WTC11 (cell line): ENCODE results near the gene PITPNC1.
"Not testable (repeated sequence)": the region's sequence is repeated elsewhere in the genome, so short reads cannot be mapped to it uniquely, and the experiment has no call there.

Experiments used
- ATF1 ChIP-seq: sonication (generic); formaldehyde crosslinking; IDR thresholded peaks from 2 replicates; pipeline ENCODE4 v1.8.1; 2023; ENCODE audit warnings: mild to moderate bottlenecking, moderate library complexity, missing genetic modification reagents
- CDX4 ChIP-seq: fragments of 250-450 bp; sonication (Bioruptor Pico); IDR thresholded peaks from 2 replicates; pipeline ENCODE4 v1.9.0; 2021; ENCODE audit warnings: moderate library complexity, mild to moderate bottlenecking, inconsistent platforms, borderline replicate concordance
- CREB1 ChIP-seq: sonication (generic); formaldehyde crosslinking; IDR thresholded peaks from 2 replicates; pipeline ENCODE4 v1.8.0; 2023; ENCODE audit warnings: mild to moderate bottlenecking, missing genetic modification reagents
- CTCF ChIP-seq: fragments of 200-600 bp; IDR thresholded peaks from 2 replicates; pipeline ENCODE4 v1.8.0; 2022; ENCODE audit warnings: antibody characterized with exemption
- SOX15 ChIP-seq: fragments of 250-450 bp; sonication (Bioruptor Pico); IDR thresholded peaks from 2 replicates; pipeline ENCODE4 v1.9.0; 2021; ENCODE audit warnings: mild to moderate bottlenecking
- TCF7 ChIP-seq: sonication (generic); formaldehyde crosslinking; IDR thresholded peaks from 2 replicates; pipeline ENCODE4 v1.8.0; 2022; ENCODE audit warnings: mild to moderate bottlenecking, low read depth, missing genetic modification reagents, moderate library complexity
- ZNF121 ChIP-seq: sonication (generic); formaldehyde crosslinking; IDR thresholded peaks from 2 replicates; pipeline ENCODE4 v1.8.0; 2023; ENCODE audit warnings: missing genetic modification reagents
- ZNF232 ChIP-seq: sonication (generic); formaldehyde crosslinking; IDR thresholded peaks from 2 replicates; pipeline ENCODE4 v1.8.0; 2022; ENCODE audit warnings: mild to moderate bottlenecking, missing genetic modification reagents
- TF ChIP-seq, protein P1 (sequence below): sonication (generic); formaldehyde crosslinking; IDR thresholded peaks from 2 replicates; pipeline ENCODE4 v1.8.0; 2023; ENCODE audit warnings: missing genetic modification reagents
- TF ChIP-seq, protein P2 (sequence below): sonication (generic); formaldehyde crosslinking; conservative IDR thresholded peaks from 2 replicates; pipeline ENCODE4 v1.8.1; 2022; ENCODE audit warnings: mild to moderate bottlenecking, missing genetic modification reagents
- TF ChIP-seq, protein P3 (sequence below): sonication (generic); formaldehyde crosslinking; IDR thresholded peaks from 2 replicates; pipeline ENCODE4 v1.8.1; 2022; ENCODE audit warnings: low read depth, mild to moderate bottlenecking, moderate library complexity, missing genetic modification reagents, borderline replicate concordance

GRCh38 chr17:67727152-67728039, 350.3 kb downstream of the PITPNC1 start:
- TF ChIP-seq, protein P1, sequence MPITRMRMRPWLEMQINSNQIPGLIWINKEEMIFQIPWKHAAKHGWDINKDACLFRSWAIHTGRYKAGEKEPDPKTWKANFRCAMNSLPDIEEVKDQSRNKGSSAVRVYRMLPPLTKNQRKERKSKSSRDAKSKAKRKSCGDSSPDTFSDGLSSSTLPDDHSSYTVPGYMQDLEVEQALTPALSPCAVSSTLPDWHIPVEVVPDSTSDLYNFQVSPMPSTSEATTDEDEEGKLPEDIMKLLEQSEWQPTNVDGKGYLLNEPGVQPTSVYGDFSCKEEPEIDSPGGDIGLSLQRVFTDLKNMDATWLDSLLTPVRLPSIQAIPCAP (CRISPR knock-in tag) = not testable (repeated sequence)
- TF ChIP-seq, protein P2, sequence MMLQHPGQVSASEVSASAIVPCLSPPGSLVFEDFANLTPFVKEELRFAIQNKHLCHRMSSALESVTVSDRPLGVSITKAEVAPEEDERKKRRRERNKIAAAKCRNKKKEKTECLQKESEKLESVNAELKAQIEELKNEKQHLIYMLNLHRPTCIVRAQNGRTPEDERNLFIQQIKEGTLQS (CRISPR knock-in tag) = not testable (repeated sequence)
- not testable (repeated sequence) for TF ChIP-seq ZNF121 (CRISPR knock-in tag); CTCF; ATF1 (CRISPR knock-in tag); TCF7 (CRISPR knock-in tag); ZNF232 (CRISPR knock-in tag); CDX4 (CRISPR knock-in tag); SOX15 (CRISPR knock-in tag); CREB1 (CRISPR knock-in tag)
- TF ChIP-seq, protein P3, sequence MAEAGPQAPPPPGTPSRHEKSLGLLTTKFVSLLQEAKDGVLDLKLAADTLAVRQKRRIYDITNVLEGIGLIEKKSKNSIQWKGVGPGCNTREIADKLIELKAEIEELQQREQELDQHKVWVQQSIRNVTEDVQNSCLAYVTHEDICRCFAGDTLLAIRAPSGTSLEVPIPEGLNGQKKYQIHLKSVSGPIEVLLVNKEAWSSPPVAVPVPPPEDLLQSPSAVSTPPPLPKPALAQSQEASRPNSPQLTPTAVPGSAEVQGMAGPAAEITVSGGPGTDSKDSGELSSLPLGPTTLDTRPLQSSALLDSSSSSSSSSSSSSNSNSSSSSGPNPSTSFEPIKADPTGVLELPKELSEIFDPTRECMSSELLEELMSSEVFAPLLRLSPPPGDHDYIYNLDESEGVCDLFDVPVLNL = not testable (repeated sequence)
